Uterus (tissue), 4 donors: ENCODE results near the gene SCUBE3. TPM values are rescaled to one million over a fixed set of nuclear protein-coding genes. Genes with fewer than 3 reads are reported as not detected.

ENCODE experiments used
- DNase-seq, 2 donors: peaks; one replicate each; pipeline ENCODE4 v3.0.0-alpha.2; 2019 to 2020
- H3K27ac ChIP-seq, 2 donors: fragments of 200-600 bp; sonication (generic); 1 replicate in 1 of 2; 2 replicates in 1 of 2; pipeline ENCODE4 v1.5.1; 2016 to 2018
- H3K27me3 ChIP-seq, 2 donors: fragments of 200-600 bp; sonication (generic); one replicate each; pipeline ENCODE4 v1.5.1; 2018 to 2019; ENCODE audit warnings: control low read depth in 1 of 2
- H3K36me3 ChIP-seq, 2 donors: fragments of 200-600 bp; sonication (generic); one replicate each; pipeline ENCODE4 v1.5.1; 2019; ENCODE audit warnings: control low read depth in 1 of 2
- H3K4me1 ChIP-seq, 2 donors: fragments of 200-600 bp; sonication (generic); one replicate each; pipeline ENCODE4 v1.5.1; 2018 to 2019; ENCODE audit warnings: control low read depth in 1 of 2
- H3K4me3 ChIP-seq, 2 donors: fragments of 200-600 bp; sonication (generic); 1 replicate in 1 of 2; 2 replicates in 1 of 2; pipeline ENCODE4 v1.5.1; 2018 to 2019; ENCODE audit warnings: mild to moderate bottlenecking in 1 of 2
- H3K9me3 ChIP-seq, 2 donors: fragments of 200-600 bp; sonication (generic); one replicate each; pipeline ENCODE4 v1.5.1; 2019; ENCODE audit warnings: control low read depth in 1 of 2
- CTCF ChIP-seq, 4 experiments: fragments of 200-600 bp in 2 of 4; fragments of 450-650 bp in 2 of 4; sonication (generic) in 2 of 4; IDR thresholded peaks; one replicate each; pipeline ENCODE4 v1.5.1; 2016 to 2019; ENCODE audit warnings: antibody characterized with exemption in 4 of 4, mild to moderate bottlenecking in 2 of 4, moderate library complexity in 1 of 4
- POLR2A ChIP-seq, 2 donors: fragments of 450-650 bp; IDR thresholded peaks; one replicate each; pipeline ENCODE4 v1.6.1; 2016; ENCODE audit warnings: antibody characterized with exemption in 2 of 2, mild to moderate bottlenecking in 1 of 2, moderate library complexity in 1 of 2
- intact Hi-C: fragments of 100-400 bp; cut with DNase I; formaldehyde crosslinking; loops from one replicate; pipeline ENCODE4 v1.15.1; 2023; ENCODE audit warnings: low total_unique reads
- total RNA-seq, 4 donors: library from RNA; depleted of rRNA in 3 of 4; stranded (reverse); fragments of >200 nt in 3 of 4; gene quantifications; one replicate each; pipeline versions ENCODE4 v1.1.0 to v1.2.4, GENCODE V29; 2014 to 2023
- donor health status: DM: yes; HTN: yes; CAD: no.

Gene SCUBE3
- total RNA-seq, 4 donors from 2014 or later = 0.61 to 3.3 TPM; not detected in 2

- intact Hi-C loops = no loop called here
- H3K9me3 ChIP-seq = no peaks in the 10 kb centered on the region
- no peaks in the 10 kb centered on the region for H3K4me1 ChIP-seq
- no peak overlapping the region for H3K27ac ChIP-seq
- no peak for DNase-seq
- H3K36me3 ChIP-seq = no peaks in the 10 kb centered on the region
- TF ChIP-seq CTCF (IDR thresholded peaks at IDR 0.05) = no peak
- H3K27me3 ChIP-seq = no peaks in the 10 kb centered on the region
- no peak overlapping the region for H3K4me3 ChIP-seq
Observed at GRCh38 chr6:35219683-35220326, 6.0 kb downstream of the SCUBE3 start.

- no peaks in the 10 kb centered on the region for H3K27me3 ChIP-seq
- intact Hi-C loops = no loop called here
- TF ChIP-seq CTCF (IDR thresholded peaks at IDR 0.05) (no peak), POLR2A (IDR thresholded peaks at IDR 0.05) (no peak)
- H3K4me1 ChIP-seq = no peaks in the 10 kb centered on the region
- H3K36me3 ChIP-seq = no peaks in the 10 kb centered on the region
- H3K4me3 ChIP-seq = no peak overlapping the region
- H3K9me3 ChIP-seq = no peaks in the 10 kb centered on the region
- H3K27ac ChIP-seq = no peak overlapping the region
- DNase-seq = no peak
Observed at GRCh38 chr6:35220711-35221110, 7.0 kb downstream of the SCUBE3 start.

GRCh38 chr6:35223396-35223795 is 9.6 kb downstream of the SCUBE3 start:
- H3K27me3 ChIP-seq = no peaks in the 10 kb centered on the region
- H3K4me1 ChIP-seq = no peaks in the 10 kb centered on the region
- H3K4me3 ChIP-seq = no peak overlapping the region
- no peaks in the 10 kb centered on the region for H3K9me3 ChIP-seq
- DNase-seq = no peak
- H3K36me3 ChIP-seq = no peaks in the 10 kb centered on the region
- H3K27ac ChIP-seq = no peak overlapping the region
- intact Hi-C loops = no loop called here
- TF ChIP-seq POLR2A (IDR thresholded peaks at IDR 0.05) = no peak
- no peak for TF ChIP-seq CTCF (IDR thresholded peaks at IDR 0.05)

GRCh38 chr6:35224720-35225119 is 11.0 kb downstream of the SCUBE3 start:
- Histone ChIP-seq H3K4me1 (no peaks in the 10 kb centered on the region), H3K9me3 (no peaks in the 10 kb centered on the region), H3K27me3 (no peaks in the 10 kb centered on the region), H3K4me3 (no peak overlapping the region), H3K27ac (no peak overlapping the region), H3K36me3 (no peaks in the 10 kb centered on the region)
- no peak for TF ChIP-seq POLR2A (IDR thresholded peaks at IDR 0.05)
- no peak for TF ChIP-seq CTCF (IDR thresholded peaks at IDR 0.05)
- no peak for DNase-seq
- intact Hi-C loops = no loop called here

- Histone ChIP-seq H3K9me3 (no peaks in the 10 kb centered on the region), H3K27me3 (no peaks in the 10 kb centered on the region), H3K27ac (no peak overlapping the region), H3K4me3 (no peak overlapping the region), H3K4me1 (no peaks in the 10 kb centered on the region), H3K36me3 (no peaks in the 10 kb centered on the region)
- intact Hi-C loops = no loop called here
- TF ChIP-seq CTCF (IDR thresholded peaks at IDR 0.05) (no peak), POLR2A (IDR thresholded peaks at IDR 0.05) (no peak)
- DNase-seq = no peak
Observed at GRCh38 chr6:35228481-35228880, 14.7 kb downstream of the SCUBE3 start.
